IMR-90 (cell line): Measurements from ENCODE around the gene MAP6.

Experiments used
- CEBPB ChIP-seq: IDR thresholded peaks from 2 replicates; pipeline ENCODE4 v1.6.1; 2012; ENCODE audit warnings: low read depth, low read length, improper control_type of control experiment
- ELK1 ChIP-seq: fragments of 150-350 bp; IDR thresholded peaks from 2 replicates; pipeline ENCODE4 v1.6.1; 2016; ENCODE audit warnings: low read depth, mild to moderate bottlenecking, low read length, moderate library complexity, borderline replicate concordance
- FOS ChIP-seq: fragments of 150-350 bp; IDR thresholded peaks from 2 replicates; pipeline ENCODE4 v1.6.1; 2016; ENCODE audit warnings: low read depth, low read length
- POLR2A ChIP-seq: IDR thresholded peaks from 2 replicates; pipeline ENCODE4 v1.6.1; 2012; ENCODE audit warnings: mild to moderate bottlenecking, low read depth, low read length
- SMC3 ChIP-seq: fragments of 150-350 bp; IDR thresholded peaks from 2 replicates; pipeline ENCODE4 v1.6.1; 2016; ENCODE audit warnings: low read depth, mild to moderate bottlenecking, antibody characterized with exemption, low read length, moderate library complexity
- TF ChIP-seq, protein P1 (sequence below): conservative IDR thresholded peaks from 2 replicates; pipeline ENCODE4 v1.5.1; 2012; ENCODE audit warnings: mild to moderate bottlenecking, low read depth, low read length, improper control_type of control experiment

DNA sequence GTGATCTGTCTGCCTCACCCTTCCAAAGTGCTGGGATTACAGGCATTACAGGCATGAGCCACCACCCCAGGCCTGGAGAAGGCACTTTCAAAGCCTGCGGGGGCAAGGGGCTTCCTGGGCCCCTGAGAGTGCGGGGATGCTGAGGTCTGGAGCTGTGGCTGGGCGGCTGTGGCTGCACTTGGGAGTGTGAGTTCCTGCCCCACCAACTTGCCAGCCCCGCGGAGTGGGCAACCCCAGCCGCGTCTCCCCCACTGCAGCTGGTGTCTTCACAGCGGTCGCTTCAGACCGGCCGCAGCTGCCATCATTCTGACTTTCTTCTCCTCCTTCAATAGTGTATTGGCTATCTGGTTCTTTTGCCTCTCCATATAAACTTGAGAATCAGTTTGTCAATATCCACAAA is 10.7 kb upstream of the MAP6 start:
- no peak for TF ChIP-seq CEBPB
- TF ChIP-seq SMC3, result no peak
- no peak for TF ChIP-seq FOS
- TF ChIP-seq, protein P1, sequence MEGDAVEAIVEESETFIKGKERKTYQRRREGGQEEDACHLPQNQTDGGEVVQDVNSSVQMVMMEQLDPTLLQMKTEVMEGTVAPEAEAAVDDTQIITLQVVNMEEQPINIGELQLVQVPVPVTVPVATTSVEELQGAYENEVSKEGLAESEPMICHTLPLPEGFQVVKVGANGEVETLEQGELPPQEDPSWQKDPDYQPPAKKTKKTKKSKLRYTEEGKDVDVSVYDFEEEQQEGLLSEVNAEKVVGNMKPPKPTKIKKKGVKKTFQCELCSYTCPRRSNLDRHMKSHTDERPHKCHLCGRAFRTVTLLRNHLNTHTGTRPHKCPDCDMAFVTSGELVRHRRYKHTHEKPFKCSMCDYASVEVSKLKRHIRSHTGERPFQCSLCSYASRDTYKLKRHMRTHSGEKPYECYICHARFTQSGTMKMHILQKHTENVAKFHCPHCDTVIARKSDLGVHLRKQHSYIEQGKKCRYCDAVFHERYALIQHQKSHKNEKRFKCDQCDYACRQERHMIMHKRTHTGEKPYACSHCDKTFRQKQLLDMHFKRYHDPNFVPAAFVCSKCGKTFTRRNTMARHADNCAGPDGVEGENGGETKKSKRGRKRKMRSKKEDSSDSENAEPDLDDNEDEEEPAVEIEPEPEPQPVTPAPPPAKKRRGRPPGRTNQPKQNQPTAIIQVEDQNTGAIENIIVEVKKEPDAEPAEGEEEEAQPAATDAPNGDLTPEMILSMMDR, result no peak
- no peak for TF ChIP-seq POLR2A
- no peak for TF ChIP-seq ELK1
